ENCODE data around the gene SLC23A3. TPM values are rescaled to one million over a fixed set of nuclear protein-coding genes. Genes with fewer than 3 reads are reported as not detected.
A peak's percentile ranks its signal among the peaks of the same experiment; 100 is the strongest.

SLC23A3 gene
- under 1 TPM in 2 of 6 donors, not detected in 4; 0.18 to 0.24 TPM for polyA plus RNA-seq (ENCODE audit: low read depth in 6 of 6)

- Mint-ChIP-seq H3K36me3 (peaks cover 7 to 20% of the 10 kb centered on the region in 2 donors), H3K9me3 (no peaks in the 10 kb centered on the region), H3K27me3 (no peaks in the 10 kb centered on the region), H3K27ac (peak within 1 kb of the TSS in 3 of 6 donors; percentile 78 to 90 (median 82)), H3K4me3 (peak within 1 kb of the TSS in 1 of 8 donors; percentile 68), H3K4me1 (peaks cover 30 to 32% (median 31%) of the 10 kb centered on the region in 3 donors)
- DNase-seq = no peak
- no peak for ATAC-seq (ENCODE audit: low read depth in 2 of 2)
These were observed at the start of gene SLC23A3 for GRCh38 chr2:219169930-219170654. Gene SLC23A3, minus strand, starts transcription at chr2:219170029. Its CDS starts 45 bp downstream, at chr2:219169984.

GRCh38 chr2:219218732-219219701 lies 49.2 kb upstream of the SLC23A3 start, which contains the start of gene ABCB6:
Gene ABCB6, minus strand, starts transcription at chr2:219218958. Its CDS starts 285 bp downstream, at chr2:219218673.
- H3K9me3 Mint-ChIP-seq = no peaks in the 10 kb centered on the region
- H3K4me3 Mint-ChIP-seq = peak within 1 kb of the TSS; percentile 78 to 94 (median 86)
- peaks cover 26 to 41% (median 29%) of the 10 kb centered on the region in 3 donors for H3K4me1 Mint-ChIP-seq
- ATAC-seq (ENCODE audit: low read depth in 2 of 2) (peak; percentile 95 to 97), DNase-seq (peak; percentile 88)
- H3K27me3 Mint-ChIP-seq = no peaks in the 10 kb centered on the region
- H3K27ac Mint-ChIP-seq = peak within 1 kb of the TSS; percentile 61 to 92 (median 78)
- peaks cover 6 to 22% of the 10 kb centered on the region in 2 donors for H3K36me3 Mint-ChIP-seq

- Mint-ChIP-seq H3K4me3 (peak overlapping the region; percentile 78 to 94 (median 84)), H3K9me3 (no peaks in the 10 kb centered on the region), H3K27me3 (no peaks in the 10 kb centered on the region), H3K27ac (peak overlapping the region; percentile 38 to 79 (median 70)), H3K36me3 (peaks cover 6 to 19% of the 10 kb centered on the region in 2 donors), H3K4me1 (peaks cover 26 to 42% (median 29%) of the 10 kb centered on the region in 3 donors)
- ATAC-seq (ENCODE audit: low read depth in 2 of 2) (peak; percentile 20 to 24), DNase-seq (no peak)
These were observed 48.4 kb upstream of the SLC23A3 start for GRCh38 chr2:219218217-219218731.

GRCh38 chr2:219216535-219216915 lies 46.7 kb upstream of the SLC23A3 start:
- Mint-ChIP-seq H3K36me3 (peaks cover 4 to 12% of the 10 kb centered on the region in 2 donors), H3K27me3 (no peaks in the 10 kb centered on the region), H3K27ac (no peak overlapping the region), H3K4me3 (peak overlapping the region in 5 of 8 donors; percentile 7 to 77 (median 44)), H3K4me1 (peaks cover 24 to 42% (median 37%) of the 10 kb centered on the region in 3 donors), H3K9me3 (no peaks in the 10 kb centered on the region)
- ATAC-seq (ENCODE audit: low read depth in 2 of 2) (no peak), DNase-seq (no peak)

- Mint-ChIP-seq H3K27ac (no peak overlapping the region), H3K27me3 (no peaks in the 10 kb centered on the region), H3K4me3 (peak overlapping the region in 1 of 8 donors; percentile 69), H3K4me1 (peaks cover 21 to 43% (median 42%) of the 10 kb centered on the region in 3 donors), H3K36me3 (peaks cover 0 to 7% of the 10 kb centered on the region in 2 donors), H3K9me3 (no peaks in the 10 kb centered on the region)
- ATAC-seq (ENCODE audit: low read depth in 2 of 2) (no peak), DNase-seq (no peak)
These were observed 46.2 kb upstream of the SLC23A3 start for GRCh38 chr2:219215871-219216534.

GRCh38 chr2:219214786-219215185 lies 45.0 kb upstream of the SLC23A3 start:
- no peak for DNase-seq
- H3K4me3 Mint-ChIP-seq = peak overlapping the region in 1 of 8 donors; percentile 62
- no peak overlapping the region for H3K27ac Mint-ChIP-seq
- ATAC-seq (ENCODE audit: low read depth in 2 of 2) = no peak
- peaks cover 21 to 40% (median 32%) of the 10 kb centered on the region in 3 donors for H3K4me1 Mint-ChIP-seq
- H3K36me3 Mint-ChIP-seq = peaks cover 0 to 7% of the 10 kb centered on the region in 2 donors
- no peaks in the 10 kb centered on the region for H3K9me3 Mint-ChIP-seq
- no peaks in the 10 kb centered on the region for H3K27me3 Mint-ChIP-seq

GRCh38 chr2:219214141-219214540 lies 44.3 kb upstream of the SLC23A3 start:
- DNase-seq (no peak), ATAC-seq (ENCODE audit: low read depth in 2 of 2) (no peak)
- Mint-ChIP-seq H3K27me3 (no peaks in the 10 kb centered on the region), H3K4me3 (peak overlapping the region in 1 of 8 donors; percentile 64), H3K36me3 (peaks cover 0 to 7% of the 10 kb centered on the region in 2 donors), H3K4me1 (peaks cover 17 to 35% (median 28%) of the 10 kb centered on the region in 3 donors), H3K27ac (peak overlapping the region in 1 of 6 donors; percentile 32), H3K9me3 (no peaks in the 10 kb centered on the region)

GRCh38 chr2:219213486-219214071 lies 43.8 kb upstream of the SLC23A3 start:
- H3K36me3 Mint-ChIP-seq = peaks cover 0 to 7% of the 10 kb centered on the region in 2 donors
- peak overlapping the region in 2 of 8 donors; percentile 44 to 64 for H3K4me3 Mint-ChIP-seq
- no peaks in the 10 kb centered on the region for H3K27me3 Mint-ChIP-seq
- no peak overlapping the region for H3K27ac Mint-ChIP-seq
- DNase-seq (no peak), ATAC-seq (ENCODE audit: low read depth in 2 of 2) (no peak)
- H3K4me1 Mint-ChIP-seq = peaks cover 14 to 34% (median 28%) of the 10 kb centered on the region in 3 donors
- no peaks in the 10 kb centered on the region for H3K9me3 Mint-ChIP-seq

- peak overlapping the region in 1 of 8 donors; percentile 44 for H3K4me3 Mint-ChIP-seq
- no peak overlapping the region for H3K27ac Mint-ChIP-seq
- H3K9me3 Mint-ChIP-seq = no peaks in the 10 kb centered on the region
- peaks cover 13 to 33% (median 29%) of the 10 kb centered on the region in 3 donors for H3K4me1 Mint-ChIP-seq
- peaks cover 0 to 7% of the 10 kb centered on the region in 2 donors for H3K36me3 Mint-ChIP-seq
- no peaks in the 10 kb centered on the region for H3K27me3 Mint-ChIP-seq
- ATAC-seq (ENCODE audit: low read depth in 2 of 2) = no peak
- no peak for DNase-seq
These were observed 43.2 kb upstream of the SLC23A3 start for GRCh38 chr2:219213026-219213415.

- H3K36me3 Mint-ChIP-seq = peaks cover 0 to 7% of the 10 kb centered on the region in 2 donors
- no peaks in the 10 kb centered on the region for H3K9me3 Mint-ChIP-seq
- H3K4me3 Mint-ChIP-seq = peak overlapping the region in 1 of 8 donors; percentile 84
- DNase-seq (no peak), ATAC-seq (ENCODE audit: low read depth in 2 of 2) (no peak)
- peak overlapping the region in 4 of 6 donors; percentile 24 to 95 (median 76) for H3K27ac Mint-ChIP-seq
- no peaks in the 10 kb centered on the region for H3K27me3 Mint-ChIP-seq
- H3K4me1 Mint-ChIP-seq = peaks cover 16 to 37% (median 27%) of the 10 kb centered on the region in 3 donors
These were observed 41.1 kb upstream of the SLC23A3 start for GRCh38 chr2:219210886-219211362.

- Mint-ChIP-seq H3K27ac (peak overlapping the region in 2 of 6 donors; percentile 63 to 84), H3K9me3 (no peaks in the 10 kb centered on the region), H3K36me3 (peaks cover 0 to 7% of the 10 kb centered on the region in 2 donors), H3K27me3 (no peaks in the 10 kb centered on the region), H3K4me3 (peak overlapping the region in 2 of 8 donors; percentile 9 to 39), H3K4me1 (peaks cover 16 to 42% (median 27%) of the 10 kb centered on the region in 3 donors)
- ATAC-seq (ENCODE audit: low read depth in 2 of 2) (no peak), DNase-seq (no peak)
These were observed 40.5 kb upstream of the SLC23A3 start for GRCh38 chr2:219210196-219210885.
